Prostate gland (tissue), 2 donors: Measurements from ENCODE around the gene ITPKB. TPM values are rescaled to one million over a fixed set of nuclear protein-coding genes. Genes with fewer than 3 reads are reported as not detected.
"Not testable (repeated sequence)": the region's sequence is repeated elsewhere in the genome, so short reads cannot be mapped to it uniquely, and the experiment has no call there.

ENCODE experiments used
- DNase-seq: peaks from one replicate; pipeline ENCODE4 v3.0.0-alpha.2; 2019; ENCODE audit warnings: low spot score
- H3K27ac ChIP-seq, 2 donors: fragments of 200-600 bp; sonication (generic); 2 replicates each; pipeline ENCODE4 v1.5.1; 2017 to 2019
- H3K27me3 ChIP-seq: fragments of 200-600 bp; sonication (generic); replicated peaks from 2 replicates; pipeline ENCODE4 v1.5.1; 2019; ENCODE audit not compliant: insufficient read depth
- H3K36me3 ChIP-seq, 2 donors: fragments of 200-600 bp; sonication (generic); 1 replicate in 1 of 2; 2 replicates in 1 of 2; pipeline versions ENCODE4 v1.5.1 to v1.8.1; 2017 to 2019
- H3K4me1 ChIP-seq: fragments of 200-600 bp; sonication (generic); replicated peaks from 2 replicates; pipeline ENCODE4 v1.5.1; 2019
- H3K4me3 ChIP-seq, 2 donors: fragments of 200-600 bp; sonication (generic); 2 replicates each; pipeline ENCODE4 v1.5.1; 2017 to 2019
- H3K9me3 ChIP-seq: fragments of 200-600 bp; sonication (generic); 2 replicates; pipeline ENCODE4 v1.5.1; 2017
- CTCF ChIP-seq, 4 experiments: fragments of 200-600 bp in 2 of 4; fragments of 450-650 bp in 2 of 4; sonication (generic) in 2 of 4; IDR thresholded peaks; 1 replicate in 3 of 4; 2 replicates in 1 of 4; pipeline ENCODE4 v1.5.1; 2016 to 2019; ENCODE audit warnings: antibody characterized with exemption in 4 of 4, mild to moderate bottlenecking in 2 of 4, moderate library complexity in 2 of 4
- POLR2A ChIP-seq: fragments of 450-650 bp; IDR thresholded peaks from one replicate; pipeline ENCODE4 v1.6.1; 2016; ENCODE audit warnings: antibody characterized with exemption, mild to moderate bottlenecking
- POLR2AphosphoS5 ChIP-seq: sonication (generic); formaldehyde crosslinking; IDR thresholded peaks from one replicate; pipeline ENCODE4 v1.6.1; 2017; ENCODE audit warnings: antibody characterized with exemption
- WGBS: methylation state at CpG from one replicate; pipeline ENCODE4 v1.1.5; 2018; 5-methylcytosine and 5-hydroxymethylcytosine counted together
- intact Hi-C: fragments of 100-400 bp; cut with DNase I; formaldehyde crosslinking; loops from one replicate; pipeline ENCODE4 v1.14.2; 2022
- total RNA-seq, 2 donors: library from RNA; depleted of rRNA; stranded (reverse); fragments of >200 nt; gene quantifications; one replicate each; pipeline ENCODE4 v1.1.0, GENCODE V29; 2016

The ITPKB gene
- total RNA-seq, 2 donors from 2014 or later = 47.5 to 49.2 TPM

- no peak for DNase-seq
- intact Hi-C loops = no loop called here
- Histone ChIP-seq H3K4me3 (no peak overlapping the region), H3K36me3 (no peaks in the 10 kb centered on the region), H3K4me1 (no peaks in the 10 kb centered on the region), H3K9me3 (no peaks in the 10 kb centered on the region), H3K27ac (no peak overlapping the region), H3K27me3 (no peaks in the 10 kb centered on the region)
- WGBS = 74% methylated on average over 5 of the region's 5 CpGs
- TF ChIP-seq POLR2AphosphoS5 (no peak), POLR2A (no peak), CTCF (IDR thresholded peaks at IDR 0.05) (no peak)
These were observed 120.7 kb downstream of the ITPKB start for GRCh38 chr1:226618380-226618779.

- H3K4me1 ChIP-seq, H3K36me3 ChIP-seq, H3K27ac ChIP-seq, H3K9me3 ChIP-seq, H3K4me3 ChIP-seq, H3K27me3 ChIP-seq, intact Hi-C loops, DNase-seq: not testable (repeated sequence)
- WGBS = 100% methylated on average over 1 of the region's 1 CpG
These were observed 121.4 kb downstream of the ITPKB start for GRCh38 chr1:226617719-226618118.

GRCh38 chr1:226617109-226617508, 122.0 kb downstream of the ITPKB start:
- H3K4me1 ChIP-seq = no peaks in the 10 kb centered on the region
- 83% methylated on average over 8 of the region's 8 CpGs for WGBS
- H3K4me3 ChIP-seq = no peak overlapping the region
- H3K27ac ChIP-seq = no peak overlapping the region
- no peaks in the 10 kb centered on the region for H3K9me3 ChIP-seq
- no peak for DNase-seq
- intact Hi-C loops = no loop called here
- no peak for TF ChIP-seq CTCF (IDR thresholded peaks at IDR 0.05)
- no peak for TF ChIP-seq POLR2A
- TF ChIP-seq POLR2AphosphoS5 = no peak
- H3K36me3 ChIP-seq = no peaks in the 10 kb centered on the region
- no peaks in the 10 kb centered on the region for H3K27me3 ChIP-seq

GRCh38 chr1:226616636-226617035, 122.4 kb downstream of the ITPKB start:
- Histone ChIP-seq H3K9me3 (no peaks in the 10 kb centered on the region), H3K4me1 (no peaks in the 10 kb centered on the region), H3K27ac (no peak overlapping the region), H3K27me3 (no peaks in the 10 kb centered on the region), H3K4me3 (no peak overlapping the region), H3K36me3 (no peaks in the 10 kb centered on the region)
- 78% methylated on average over 1 of the region's 1 CpG for WGBS
- no peak for TF ChIP-seq POLR2AphosphoS5
- TF ChIP-seq POLR2A = no peak
- TF ChIP-seq CTCF (IDR thresholded peaks at IDR 0.05) = no peak
- intact Hi-C loops = no loop called here
- DNase-seq = no peak

GRCh38 chr1:226615876-226616275, 123.2 kb downstream of the ITPKB start:
- H3K9me3 ChIP-seq = no peaks in the 10 kb centered on the region
- 77% methylated on average over 9 of the region's 9 CpGs for WGBS
- no peaks in the 10 kb centered on the region for H3K27me3 ChIP-seq
- no peaks in the 10 kb centered on the region for H3K36me3 ChIP-seq
- no peak overlapping the region for H3K27ac ChIP-seq
- DNase-seq = no peak
- H3K4me3 ChIP-seq = no peak overlapping the region
- intact Hi-C loops = no loop called here
- no peak for TF ChIP-seq POLR2AphosphoS5
- no peak for TF ChIP-seq POLR2A
- TF ChIP-seq CTCF (IDR thresholded peaks at IDR 0.05) = no peak
- no peaks in the 10 kb centered on the region for H3K4me1 ChIP-seq

- WGBS = 83% methylated on average over 6 of the region's 6 CpGs
- DNase-seq, H3K27ac ChIP-seq, H3K4me1 ChIP-seq, H3K36me3 ChIP-seq, H3K27me3 ChIP-seq, intact Hi-C loops, H3K9me3 ChIP-seq, H3K4me3 ChIP-seq: not testable (repeated sequence)
These were observed 127.1 kb downstream of the ITPKB start for GRCh38 chr1:226611980-226612379.
